Measurements from ENCODE around the gene RPS3.
"Not testable (repeated sequence)": the region's sequence is repeated elsewhere in the genome, so short reads cannot be mapped to it uniquely, and the experiment has no call there.

Gene RPS3

GRCh38 chr11:75399344-75400145, at the start of gene RPS3:
Gene RPS3 (plus strand): TSS chr11:75399518. CDS start chr11:75399548, 30 bp downstream.
- peak; percentile 90 for DNase-seq

DNA sequence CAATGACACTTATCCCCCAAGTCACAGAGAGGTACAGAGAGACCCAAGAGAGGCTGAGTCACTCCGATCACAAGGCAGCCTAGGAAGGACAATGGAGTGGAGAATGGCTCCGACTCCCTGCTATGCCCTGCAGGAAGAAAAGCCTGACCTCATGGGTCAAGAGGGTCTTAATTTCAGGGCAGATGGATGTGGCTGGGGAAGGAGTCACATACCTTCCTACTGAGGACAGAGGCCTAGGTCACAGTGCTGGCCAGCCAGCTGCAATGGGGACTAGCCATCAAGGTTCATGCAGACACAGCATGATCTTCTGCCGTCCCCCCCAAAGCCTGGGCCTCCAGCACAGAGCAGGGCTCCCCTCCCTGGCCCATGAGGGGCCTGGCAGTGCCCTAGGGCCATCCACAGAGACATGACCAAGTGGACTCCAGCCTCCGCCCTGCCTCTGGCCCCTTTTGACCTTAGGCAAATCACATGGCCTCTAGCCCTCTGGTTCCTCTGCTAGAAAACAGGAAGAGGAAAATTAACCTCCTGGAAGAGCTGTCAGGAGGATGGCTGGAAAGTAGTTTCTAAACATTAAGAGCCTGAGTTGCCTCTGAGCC, 49.7 kb upstream of the RPS3 start:
- DNase-seq = no peak

DNA sequence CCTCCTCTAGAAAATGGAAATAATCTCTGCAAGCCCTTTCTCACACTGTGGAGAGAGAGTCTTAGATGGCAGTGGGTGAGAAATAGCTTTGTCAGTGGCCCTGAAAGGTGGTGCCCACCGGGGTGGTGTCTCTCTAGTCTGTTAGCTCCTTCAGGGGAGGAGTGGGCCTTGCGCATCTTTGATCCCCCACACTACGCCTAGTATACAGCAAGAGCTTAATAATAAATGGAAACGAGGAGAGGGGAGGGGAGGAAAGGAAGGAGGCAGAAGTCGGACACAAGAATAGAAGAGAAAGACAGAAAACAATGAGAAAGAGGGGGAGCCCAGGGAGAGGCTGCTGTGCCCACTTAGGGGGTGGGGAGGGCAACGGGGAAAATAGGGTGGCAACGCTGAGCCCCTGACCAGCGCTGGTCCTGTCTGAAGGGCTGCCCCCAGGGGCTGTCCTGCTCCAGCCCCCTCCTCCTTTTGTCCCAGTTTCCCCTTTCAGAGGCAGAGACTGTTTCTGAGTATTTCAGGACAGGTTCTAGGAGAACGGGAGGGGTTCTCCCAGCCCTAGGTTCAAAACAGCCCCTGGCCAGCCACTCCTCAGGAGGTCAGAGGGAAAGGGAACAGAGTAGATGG, 49.1 kb upstream of the RPS3 start:
- DNase-seq = no peak

DNA sequence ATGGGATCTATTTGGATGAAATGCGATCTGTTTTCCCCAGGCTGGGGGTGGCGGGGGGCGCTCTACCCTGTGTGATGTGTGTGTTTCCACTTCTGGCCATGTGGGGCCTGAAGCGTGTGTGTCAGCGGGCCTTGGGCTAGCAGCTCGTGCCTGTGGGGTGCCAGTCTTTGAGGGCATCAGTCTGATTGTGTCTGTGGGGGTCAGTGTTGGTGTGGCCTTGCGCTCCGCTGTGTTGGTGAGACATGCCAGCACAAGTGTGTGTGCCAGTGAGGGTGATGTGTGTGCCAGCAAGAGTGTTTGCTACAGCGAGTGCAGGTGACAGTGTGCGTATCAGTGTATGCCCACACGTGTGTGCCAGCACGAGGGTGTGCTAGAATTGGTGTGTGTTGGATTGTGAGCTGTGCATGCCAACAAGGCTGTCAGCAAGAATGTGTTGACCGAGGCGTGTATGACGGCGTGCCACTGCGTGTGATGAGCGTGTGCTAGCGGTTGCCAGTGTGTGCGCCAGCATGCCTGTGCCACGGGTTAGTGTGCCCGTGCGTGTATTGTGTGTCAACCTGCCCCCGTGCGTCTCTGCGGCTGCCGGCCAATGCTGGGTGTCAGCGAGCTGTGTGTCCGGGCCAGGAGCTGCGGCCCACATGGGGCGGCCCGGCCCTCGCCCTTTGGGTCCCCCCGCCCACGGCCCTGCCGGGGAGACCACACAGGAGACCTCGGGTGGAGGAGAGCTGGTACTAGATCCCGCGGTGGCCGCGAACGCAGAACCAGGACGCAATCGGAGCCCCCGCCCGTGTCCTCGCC, 48.4 kb upstream of the RPS3 start:
- DNase-seq = peak; percentile 57

GRCh38 chr11:75351541-75351790, 47.9 kb upstream of the RPS3 start, which contains the start of gene ARRB1:
Gene ARRB1 (minus strand): TSS chr11:75351661. CDS start chr11:75351607, 54 bp downstream.
- no peak for DNase-seq

DNA sequence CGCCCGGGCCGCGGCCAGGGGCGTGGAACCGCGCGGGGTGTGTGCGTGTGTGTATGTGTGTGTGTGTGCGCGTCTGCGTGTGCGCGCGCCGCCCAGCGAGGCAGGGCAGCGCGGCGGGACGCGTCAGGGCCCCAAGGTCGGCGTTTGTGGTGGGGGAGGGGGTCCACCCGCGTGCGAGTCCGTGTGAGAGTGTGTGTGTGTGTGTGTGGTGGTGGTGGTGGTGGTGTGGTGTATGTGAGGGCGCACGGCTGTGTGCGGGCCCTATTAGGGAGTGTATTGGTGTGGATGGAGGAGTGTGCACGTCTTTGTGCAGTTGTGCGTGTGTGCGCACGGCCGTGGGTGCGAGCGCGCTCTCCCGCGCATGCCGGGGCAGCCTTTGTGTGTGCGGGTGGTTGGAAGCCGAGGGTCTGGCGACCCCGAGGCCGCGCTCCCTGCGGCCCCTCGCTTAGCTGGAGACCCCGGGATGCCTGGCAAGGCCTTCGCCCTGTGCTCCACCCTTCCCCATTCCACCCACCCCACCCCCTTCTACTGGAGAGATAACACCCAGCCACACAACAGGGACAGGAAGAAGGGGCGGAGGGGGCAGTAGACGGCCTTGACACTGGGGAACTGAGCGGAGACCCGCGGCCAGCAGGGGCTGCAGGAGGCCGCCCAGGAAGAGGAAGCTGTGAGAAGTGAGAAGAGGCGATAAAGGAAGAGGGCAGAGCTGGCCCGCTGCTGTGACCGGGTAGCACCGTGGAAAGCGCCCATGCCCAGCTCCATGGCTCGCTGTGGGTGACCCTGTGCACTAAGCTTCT, 47.3 kb upstream of the RPS3 start:
- peak; percentile 60 for DNase-seq

DNA sequence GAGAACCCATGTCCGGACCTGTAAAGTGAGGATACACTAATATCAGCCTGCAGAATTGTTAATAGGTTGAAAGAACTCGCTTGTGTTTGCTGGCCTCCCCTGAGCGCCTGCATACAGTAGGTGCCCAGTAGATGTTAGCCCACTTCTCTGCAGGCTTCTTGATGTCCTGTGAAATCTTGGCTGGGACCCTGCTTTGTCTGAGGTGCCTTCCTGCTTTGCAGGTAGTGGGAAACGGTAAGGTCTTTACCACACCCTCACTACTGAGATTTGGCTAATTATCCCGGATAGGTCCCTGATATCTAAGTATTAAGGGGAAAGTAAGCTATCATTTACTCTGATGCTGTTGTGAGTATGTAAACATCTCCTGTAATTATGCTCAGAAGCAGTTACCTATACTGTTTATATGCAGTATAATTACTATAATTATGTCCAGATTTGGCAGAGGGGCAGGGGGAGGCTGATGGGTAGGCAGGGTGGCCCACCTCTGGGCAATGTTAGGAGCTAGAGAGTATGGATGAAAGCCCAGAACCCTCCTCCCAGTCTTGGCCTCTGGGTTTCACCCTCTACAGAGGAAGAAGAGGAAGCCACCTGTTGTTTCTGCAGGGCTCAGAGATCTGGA, 46.6 kb upstream of the RPS3 start:
- no peak for DNase-seq

- DNase-seq = no peak
Observed at GRCh38 chr11:75355051-75355450, 44.3 kb upstream of the RPS3 start.

- DNase-seq = no peak
Observed at GRCh38 chr11:75356613-75357012, 42.7 kb upstream of the RPS3 start.

GRCh38 chr11:75362285-75362684, 37.0 kb upstream of the RPS3 start:
- not testable (repeated sequence) for DNase-seq

DNA sequence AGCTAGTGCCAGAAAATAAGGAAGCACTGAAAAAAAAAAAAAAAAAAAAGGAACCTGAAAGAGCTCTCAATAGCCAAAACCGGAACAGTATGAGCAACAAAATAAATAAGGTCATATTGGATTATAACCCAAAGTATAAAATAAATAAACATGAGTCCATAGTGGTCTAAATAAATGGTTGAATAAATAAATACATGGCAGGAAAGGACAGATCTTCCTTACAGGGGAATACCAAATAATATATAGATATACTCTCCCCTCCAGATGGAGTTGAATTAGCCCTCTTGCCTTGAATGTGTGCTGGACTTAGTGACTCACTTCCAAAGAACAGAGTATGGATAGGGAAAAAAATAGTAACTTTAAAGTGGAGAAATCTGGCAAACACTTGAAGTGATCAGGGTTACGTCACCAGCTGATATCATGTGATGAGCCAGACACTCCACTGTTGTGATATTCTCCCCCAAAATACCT, 33.6 kb upstream of the RPS3 start:
- no peak for DNase-seq

DNA sequence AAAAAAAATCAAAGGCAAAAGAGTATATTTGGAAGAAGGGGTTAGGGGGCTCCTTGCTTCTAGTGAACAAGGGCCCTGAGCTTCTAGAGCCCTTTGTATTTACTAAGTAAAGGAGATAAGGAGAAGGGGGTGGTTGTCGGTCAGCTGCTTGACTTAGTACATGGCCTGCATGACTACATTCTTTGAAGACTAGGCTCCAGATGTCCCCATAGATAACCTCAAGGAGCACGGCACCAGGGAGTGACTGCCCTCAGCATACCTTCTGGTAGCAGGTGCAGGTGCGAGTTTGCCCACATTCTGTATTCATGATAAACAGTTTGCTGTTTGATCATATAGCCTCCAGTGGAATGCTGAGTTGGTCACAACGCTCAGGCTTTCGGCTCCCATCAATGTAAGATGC, 32.5 kb upstream of the RPS3 start:
- not testable (repeated sequence) for DNase-seq

GRCh38 chr11:75369560-75370255, 29.6 kb upstream of the RPS3 start:
- no peak for DNase-seq

GRCh38 chr11:75371949-75372876, 27.1 kb upstream of the RPS3 start:
- DNase-seq = no peak

DNA sequence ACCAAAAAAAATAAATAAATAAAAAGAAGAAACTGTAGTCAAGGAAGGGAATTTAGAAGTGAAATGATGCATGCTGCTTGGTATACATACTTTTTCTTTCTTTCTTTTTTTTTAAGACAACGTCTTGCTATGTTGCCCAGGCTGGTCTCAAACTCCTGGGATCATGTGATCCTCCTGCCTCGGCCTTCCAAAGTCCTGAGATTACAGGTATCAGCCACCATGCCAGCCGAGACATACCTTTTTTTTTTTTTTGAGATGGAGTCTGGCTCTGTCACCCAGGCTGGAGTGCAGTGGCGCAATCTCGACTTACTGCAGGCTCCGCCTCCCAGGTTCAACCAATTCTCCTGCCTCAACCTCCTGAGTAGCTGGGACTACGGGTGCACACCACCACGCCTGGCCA, 26.1 kb upstream of the RPS3 start:
- DNase-seq = no peak

DNA sequence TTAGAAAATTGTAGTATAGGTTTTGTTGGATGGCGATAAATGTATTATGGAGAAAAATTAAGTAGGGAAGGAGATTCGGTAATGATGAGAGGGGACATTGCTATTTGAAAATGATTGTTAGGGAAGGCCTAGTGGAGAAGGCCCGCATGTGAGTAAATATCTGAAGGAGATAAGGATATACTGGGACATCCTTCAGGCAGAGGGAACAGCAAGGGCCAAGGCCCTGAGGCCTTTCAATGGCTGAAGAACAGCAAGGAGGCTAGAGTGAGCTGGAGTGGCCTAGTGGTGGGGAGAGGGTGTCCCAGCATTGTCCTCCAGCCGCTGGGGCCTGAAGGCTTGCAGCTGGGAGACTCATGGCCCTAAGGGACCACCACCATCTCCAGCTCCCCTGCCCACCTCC, 24.7 kb upstream of the RPS3 start:
- no peak for DNase-seq

- no peak for DNase-seq
Observed at GRCh38 chr11:75375626-75376025, 23.7 kb upstream of the RPS3 start.

DNA sequence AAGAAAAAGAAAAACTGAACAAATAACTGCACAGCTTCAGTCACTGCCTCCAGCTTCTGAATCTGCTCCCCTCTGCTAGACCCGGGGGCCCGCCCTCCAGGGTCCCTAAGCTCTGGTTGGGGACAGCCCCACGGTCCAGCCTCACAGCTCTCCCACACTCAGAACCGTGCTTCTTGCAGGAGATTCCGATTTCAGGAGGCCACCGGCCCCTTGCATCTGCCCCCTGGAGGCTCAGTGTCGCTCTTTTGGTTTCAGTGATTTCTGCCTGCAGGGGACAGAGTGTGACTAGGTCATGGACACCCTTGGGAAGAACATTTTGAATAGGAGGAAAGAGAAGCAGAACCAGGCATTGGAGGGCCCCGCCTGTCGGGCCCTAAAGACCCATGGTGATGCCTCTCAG, 23.1 kb upstream of the RPS3 start:
- DNase-seq = no peak

DNA sequence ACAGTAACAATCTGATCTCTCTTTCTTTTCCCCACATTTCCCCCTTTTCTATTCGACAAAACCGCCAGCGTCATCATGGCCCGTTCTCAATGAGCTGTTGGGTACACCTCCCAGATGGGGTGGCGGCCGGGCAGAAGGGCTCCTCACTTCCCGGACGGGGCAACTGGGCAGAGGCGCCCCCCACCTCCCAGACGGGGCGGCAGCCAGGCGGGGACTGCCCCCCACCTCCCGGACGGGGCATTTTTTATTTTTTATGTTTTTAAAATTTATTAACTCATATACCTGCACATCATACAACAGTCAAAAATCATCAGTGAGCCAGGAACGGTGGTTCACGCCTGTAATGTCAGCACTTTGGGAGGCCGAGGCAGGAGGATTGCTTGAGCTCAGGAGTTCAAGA, 20.5 kb upstream of the RPS3 start:
- not testable (repeated sequence) for DNase-seq

DNA sequence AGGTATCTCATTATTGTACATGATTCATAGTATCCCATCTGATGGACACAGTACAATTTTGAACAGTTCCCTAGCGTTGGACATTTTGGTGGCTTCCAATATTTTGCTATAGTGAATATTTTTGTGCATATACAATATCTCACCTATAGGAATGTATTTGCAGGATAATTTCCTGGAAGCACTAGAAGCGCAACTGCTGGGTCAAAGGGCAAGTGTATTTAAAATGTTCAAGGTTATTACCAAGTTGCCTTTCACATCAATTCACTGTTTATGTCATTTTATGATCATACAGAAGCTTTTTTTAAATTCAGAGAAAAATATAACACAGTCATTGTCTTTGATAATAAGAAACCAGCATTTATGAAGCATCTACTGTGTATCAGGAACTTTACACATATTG, 19.1 kb upstream of the RPS3 start:
- DNase-seq = no peak
